Right forelimb (tissue), 1 donor: ENCODE results near the gene LPAR6.

Source experiments
- DNase-seq: peaks from one replicate; pipeline ENCODE4 v3.0.0-alpha.2; 2018

LPAR6 gene

DNA sequence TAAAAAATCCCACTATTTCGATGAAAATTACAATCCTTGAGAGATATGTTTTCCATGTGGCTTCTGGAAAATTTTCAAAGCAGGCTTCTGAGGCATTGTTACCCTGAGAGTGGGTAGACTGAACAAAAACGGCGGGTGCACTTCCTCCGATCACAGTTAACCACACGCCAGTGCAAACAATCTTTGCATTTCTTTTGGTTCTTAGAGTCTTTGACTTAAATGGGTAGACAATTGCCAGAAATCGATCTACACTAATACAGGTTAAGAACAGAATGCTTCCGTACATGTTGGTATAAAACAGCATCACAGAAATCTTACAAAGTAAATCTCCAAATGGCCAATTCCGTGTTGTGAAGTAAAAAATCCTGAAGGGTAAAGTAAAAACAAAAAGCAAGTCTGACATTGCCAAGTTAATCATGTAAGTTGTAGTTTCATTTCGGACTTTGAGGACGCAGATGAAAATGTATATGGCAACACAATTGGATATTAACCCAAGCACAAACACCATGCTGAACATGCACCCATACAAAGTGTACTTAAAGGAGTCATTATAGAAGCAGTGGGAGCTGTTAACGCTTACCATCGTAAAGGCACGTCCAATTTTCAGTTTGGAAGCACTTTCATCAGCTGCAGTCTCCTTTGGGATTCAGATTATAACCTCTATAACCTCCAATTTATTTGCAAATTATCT, 927 bp downstream of the LPAR6 start:
- DNase-seq = no peak

- no peak for DNase-seq
These were observed 1.6 kb downstream of the LPAR6 start for GRCh38 chr13:48411147-48411794.

DNA sequence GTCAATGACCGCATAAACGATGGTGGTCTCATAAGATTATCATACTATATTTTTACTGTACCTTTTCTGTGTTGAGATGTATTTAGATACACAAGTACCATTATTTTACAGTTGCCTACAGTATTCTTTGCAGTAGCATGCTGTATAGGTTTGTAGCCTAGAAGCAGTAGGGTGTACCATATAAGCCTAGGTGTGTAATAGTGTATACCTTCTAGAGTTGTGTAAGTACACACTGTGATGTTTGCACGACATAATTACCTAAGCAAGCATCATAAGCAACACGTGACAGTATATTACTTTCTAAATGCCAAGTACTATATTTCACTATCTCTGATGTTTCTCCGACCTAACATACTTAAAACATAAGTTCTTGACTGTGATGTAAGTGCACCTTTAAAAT, 2.7 kb downstream of the LPAR6 start:
- no peak for DNase-seq

GRCh38 chr13:48405875-48406274, 7.0 kb downstream of the LPAR6 start:
- DNase-seq = no peak

DNA sequence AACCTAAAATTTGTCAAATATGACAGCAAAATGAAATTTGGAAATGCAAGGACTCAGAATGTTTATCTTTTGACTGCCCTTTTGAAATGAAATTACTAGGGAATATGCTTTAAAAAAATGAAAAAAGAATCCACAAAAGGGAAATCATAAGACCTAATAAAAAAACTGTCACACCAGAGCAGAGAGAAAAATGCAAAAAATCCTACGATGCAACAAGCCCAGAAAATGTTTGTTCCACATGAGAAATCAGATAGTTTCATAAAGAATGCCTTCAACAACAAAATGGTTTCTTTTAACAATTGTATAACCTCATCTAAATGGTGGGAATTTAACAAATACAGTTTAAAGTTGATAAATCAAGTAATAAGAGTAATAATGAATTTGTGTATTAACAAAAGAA, 8.0 kb downstream of the LPAR6 start:
- DNase-seq = no peak

DNA sequence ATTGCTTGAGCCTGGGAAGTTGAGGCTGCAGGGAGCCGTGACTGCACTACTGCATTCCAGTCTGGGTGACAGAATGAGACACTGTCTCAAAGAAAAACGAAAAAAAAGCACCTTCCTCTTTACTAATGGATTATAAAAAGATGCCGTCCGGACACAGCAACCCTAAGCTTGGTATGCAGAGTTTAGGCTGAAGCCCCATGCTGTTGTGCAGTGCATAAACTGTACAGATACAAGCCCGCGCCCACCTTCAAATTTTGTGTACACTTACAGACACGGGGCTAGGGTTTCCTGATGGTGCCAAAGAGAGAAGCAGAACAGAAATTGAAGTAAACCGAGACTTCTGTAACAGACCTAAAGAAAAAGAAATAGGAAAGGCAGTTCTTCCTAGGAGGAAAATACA, 9.0 kb downstream of the LPAR6 start:
- DNase-seq = no peak

GRCh38 chr13:48403151-48403631, 9.7 kb downstream of the LPAR6 start:
- DNase-seq = no peak

- no peak for DNase-seq
These were observed 10.5 kb downstream of the LPAR6 start for GRCh38 chr13:48402325-48402932.

- no peak for DNase-seq
These were observed 11.4 kb downstream of the LPAR6 start for GRCh38 chr13:48401480-48401879.

- DNase-seq = no peak
These were observed 12.0 kb downstream of the LPAR6 start for GRCh38 chr13:48400850-48401291.

GRCh38 chr13:48400090-48400694, 12.7 kb downstream of the LPAR6 start:
- DNase-seq = no peak

GRCh38 chr13:48398450-48399095, 14.3 kb downstream of the LPAR6 start:
- no peak for DNase-seq

DNA sequence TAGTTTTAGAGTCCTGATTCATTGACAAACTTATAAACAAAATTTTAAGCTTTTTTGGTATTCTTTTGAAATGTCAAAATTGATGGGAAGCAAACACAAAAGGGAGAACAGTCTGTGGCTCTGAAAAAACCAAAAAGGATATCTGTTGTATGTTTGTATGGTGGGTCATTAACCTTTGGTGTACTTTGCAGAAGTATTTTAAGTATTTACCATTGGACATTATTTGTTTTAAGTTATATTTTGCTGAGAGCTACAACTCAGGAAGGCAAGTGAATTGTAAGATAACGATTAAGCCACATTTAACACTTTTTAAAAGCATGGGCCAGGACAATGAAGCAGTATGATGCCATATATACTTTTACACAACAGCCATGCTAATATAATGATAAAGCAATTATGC, 15.2 kb downstream of the LPAR6 start:
- DNase-seq = no peak

DNA sequence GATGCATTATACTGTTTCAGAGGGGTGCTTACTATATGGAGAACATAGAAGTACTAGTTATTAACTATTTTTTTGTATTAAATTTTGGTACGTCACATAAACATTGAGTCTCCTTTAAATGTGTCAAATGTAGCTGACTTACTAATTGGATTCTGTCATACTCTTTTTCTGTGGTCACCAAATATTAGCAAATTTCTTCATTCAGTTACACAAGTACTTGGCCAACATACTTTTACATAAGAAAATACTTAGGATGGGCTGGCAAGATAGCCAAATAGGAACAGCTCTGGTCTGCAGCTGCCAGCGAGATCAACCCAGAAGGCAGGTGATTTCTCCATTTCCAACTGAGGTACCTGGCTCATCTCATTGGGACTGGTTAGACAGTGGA, 19.2 kb downstream of the LPAR6 start:
- no peak for DNase-seq

GRCh38 chr13:48393030-48393697, 19.7 kb downstream of the LPAR6 start:
- DNase-seq = no peak

- no peak for DNase-seq
These were observed 21.7 kb downstream of the LPAR6 start for GRCh38 chr13:48391257-48391656.

- no peak for DNase-seq
These were observed 26.1 kb downstream of the LPAR6 start for GRCh38 chr13:48386816-48387215.

DNA sequence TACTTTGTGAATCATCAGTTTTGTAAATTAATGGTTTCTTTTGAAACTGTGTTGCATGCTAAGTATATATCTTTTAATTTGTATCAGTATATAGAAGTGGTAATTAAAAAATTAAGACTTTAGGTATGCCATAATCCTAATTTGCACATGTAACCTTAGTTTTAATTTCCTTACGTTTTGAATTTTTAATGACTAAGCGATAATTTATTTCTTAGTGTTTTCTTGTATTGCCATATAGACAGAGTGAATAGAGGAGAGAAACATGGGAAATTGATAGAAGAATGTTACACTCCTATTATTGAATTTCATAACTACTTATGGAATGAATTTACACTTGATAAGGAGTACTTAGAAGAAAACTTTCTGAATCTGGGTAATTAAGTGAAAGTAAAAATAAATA, 29.5 kb downstream of the LPAR6 start:
- DNase-seq = no peak

- no peak for DNase-seq
These were observed 32.3 kb downstream of the LPAR6 start for GRCh38 chr13:48380581-48380980.

DNA sequence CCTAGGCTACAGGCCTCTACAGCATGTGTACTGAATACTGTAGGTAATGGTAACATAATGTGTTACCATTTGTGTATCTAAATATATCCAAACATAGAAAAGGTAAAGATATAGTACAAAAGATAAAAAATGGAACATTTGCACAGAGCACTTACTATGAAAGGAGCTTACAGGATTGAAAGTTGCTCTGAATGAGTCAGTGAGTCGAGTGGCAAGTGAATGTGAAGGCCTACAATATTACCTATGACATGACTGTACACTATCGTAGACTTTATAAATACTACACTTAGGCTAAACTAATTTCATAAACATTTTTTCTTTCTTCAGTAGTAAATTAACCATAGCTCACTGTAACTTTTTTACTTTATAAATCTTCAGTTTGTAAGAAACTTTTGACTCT, 35.1 kb downstream of the LPAR6 start:
- no peak for DNase-seq

GRCh38 chr13:48370815-48371214, 42.1 kb downstream of the LPAR6 start:
- no peak for DNase-seq

DNA sequence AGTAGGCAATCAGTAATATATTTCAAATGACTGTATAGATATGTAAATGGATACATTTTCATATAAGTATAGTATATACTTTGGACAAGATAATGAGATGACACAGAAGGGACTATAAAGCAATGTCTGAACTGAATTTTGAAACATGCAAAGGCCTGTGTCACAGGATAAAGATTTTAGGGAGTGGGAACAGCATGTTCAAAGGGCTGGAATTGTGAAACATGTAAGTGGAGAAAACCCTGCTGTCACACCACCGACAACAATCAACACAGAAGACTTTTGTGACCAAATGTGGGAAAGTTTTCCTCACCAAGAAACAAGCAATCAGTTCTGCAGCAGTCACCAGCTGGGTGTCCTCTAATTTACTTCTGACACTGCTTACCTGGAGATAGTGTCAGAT, 42.9 kb downstream of the LPAR6 start:
- no peak for DNase-seq
